ENCODE measurements around the gene PLEK2.

The PLEK2 gene

GRCh38 chr14:67395876-67396189 lies 16.1 kb downstream of the PLEK2 start:
- no peak for DNase-seq

- DNase-seq = no peak
Observed at GRCh38 chr14:67395086-67395875, 16.7 kb downstream of the PLEK2 start.

DNA sequence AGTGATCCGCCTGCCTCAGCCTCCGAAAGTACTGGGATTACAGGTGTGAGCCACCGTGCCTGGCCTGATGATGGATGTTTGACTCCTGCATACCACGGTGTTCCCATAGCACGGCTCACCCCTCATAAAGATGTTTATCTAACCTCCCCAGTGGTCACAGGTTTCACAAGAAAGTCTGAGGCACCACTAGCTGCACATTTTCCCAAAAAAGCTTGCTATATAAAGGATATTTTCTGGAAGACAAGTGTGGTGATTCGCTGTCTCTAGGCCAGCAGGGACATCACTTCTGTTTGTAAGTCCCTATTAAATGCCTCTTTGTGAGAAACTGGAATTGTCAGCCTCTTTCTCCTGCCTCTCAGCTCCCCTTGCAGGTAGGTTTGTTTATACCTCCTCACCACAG lies 18.3 kb downstream of the PLEK2 start:
- DNase-seq = no peak

DNA sequence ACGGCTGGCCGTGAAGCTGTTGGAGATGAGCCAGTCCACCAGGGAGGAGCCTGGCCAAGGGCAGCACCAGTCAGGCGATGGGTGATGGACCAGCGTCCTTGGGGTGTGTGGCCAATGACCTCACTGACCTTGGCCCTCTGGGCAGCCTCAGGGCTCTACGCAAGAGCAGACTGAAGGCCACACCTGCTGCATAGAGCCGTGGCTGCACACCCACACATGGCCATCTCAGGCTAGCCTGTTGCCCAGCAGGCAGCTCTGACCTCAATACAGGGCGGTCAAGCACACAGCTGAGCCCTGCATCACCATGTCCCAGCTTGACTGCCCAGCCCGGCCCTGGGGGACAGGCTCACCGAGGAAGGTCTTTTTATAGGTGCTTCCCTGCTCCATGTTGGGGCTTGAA lies 19.2 kb downstream of the PLEK2 start:
- DNase-seq = no peak

- no peak for DNase-seq
Observed at GRCh38 chr14:67392123-67392522, 19.8 kb downstream of the PLEK2 start.

GRCh38 chr14:67391268-67391667 lies 20.7 kb downstream of the PLEK2 start:
- no peak for DNase-seq

- DNase-seq = no peak
Observed at GRCh38 chr14:67389811-67390534, 22.0 kb downstream of the PLEK2 start.

GRCh38 chr14:67389275-67389674 lies 22.7 kb downstream of the PLEK2 start:
- no peak for DNase-seq

DNA sequence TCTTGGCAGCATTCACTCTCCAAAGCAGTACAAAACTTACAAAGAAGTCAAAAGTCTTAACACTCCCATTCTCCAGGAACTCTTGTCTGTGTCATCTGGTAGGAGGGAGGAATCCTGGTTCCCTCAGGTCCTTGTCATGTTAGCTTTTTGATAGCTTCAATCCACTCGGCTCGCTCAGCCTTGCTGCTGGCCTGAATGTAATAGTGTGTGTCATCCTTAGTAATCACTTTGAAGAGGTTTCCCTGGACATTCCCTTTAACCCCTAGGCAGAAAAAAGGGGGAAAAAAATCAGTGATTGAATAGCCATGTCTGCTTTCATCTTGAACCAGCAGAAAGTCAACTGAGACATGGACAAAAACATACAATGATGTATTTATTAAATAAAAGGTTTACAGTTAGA lies 24.8 kb downstream of the PLEK2 start:
- no peak for DNase-seq

- DNase-seq = no peak
Observed at GRCh38 chr14:67385618-67386017, 26.3 kb downstream of the PLEK2 start.

GRCh38 chr14:67385120-67385519 lies 26.8 kb downstream of the PLEK2 start:
- no peak for DNase-seq

GRCh38 chr14:67377916-67378315 lies 34.0 kb downstream of the PLEK2 start:
- no peak for DNase-seq

GRCh38 chr14:67373347-67373746 lies 38.6 kb downstream of the PLEK2 start:
- DNase-seq = no peak

- DNase-seq = no peak
Observed at GRCh38 chr14:67372833-67373232, 39.1 kb downstream of the PLEK2 start.

DNA sequence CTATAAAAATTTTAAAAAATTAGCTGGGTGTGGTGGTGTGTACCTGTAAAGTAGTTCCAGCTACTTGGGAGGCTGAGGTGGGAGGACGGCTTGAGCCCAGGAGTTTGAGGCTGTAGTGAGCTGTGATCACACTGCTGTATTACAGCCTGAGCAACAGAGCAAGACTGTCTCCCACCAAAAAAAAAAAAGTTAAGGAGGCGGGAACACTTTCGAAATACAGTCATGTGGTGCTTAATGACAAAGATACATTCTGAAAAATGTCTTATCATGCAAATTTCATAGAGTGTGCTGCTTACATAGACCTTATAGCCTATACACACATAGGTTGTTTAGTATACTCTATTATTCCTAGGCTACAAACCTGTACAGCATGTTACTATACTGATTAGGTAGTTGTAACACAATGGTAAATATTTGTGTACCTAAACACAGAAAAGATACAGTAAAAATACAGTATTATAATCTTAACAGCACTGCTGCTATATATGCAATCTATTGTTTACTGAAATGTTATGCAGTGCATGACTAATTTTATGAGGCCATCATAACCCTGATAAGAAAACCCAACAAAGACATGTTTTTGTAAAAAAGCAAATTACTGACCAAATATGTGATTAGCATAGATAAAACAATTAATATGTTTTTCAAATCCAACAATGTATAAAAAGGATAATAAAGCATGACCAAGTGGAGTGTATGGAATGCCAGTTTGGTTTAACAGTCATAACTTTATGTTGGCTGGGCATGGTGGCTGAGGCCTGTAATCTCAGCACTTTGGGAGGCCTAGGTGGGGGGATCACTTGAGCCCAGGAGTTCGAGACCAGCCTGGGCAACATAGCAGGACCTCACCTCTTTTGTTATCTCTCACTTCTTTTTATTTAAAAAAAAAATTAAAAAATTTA lies 40.5 kb downstream of the PLEK2 start:
- DNase-seq = no peak

DNA sequence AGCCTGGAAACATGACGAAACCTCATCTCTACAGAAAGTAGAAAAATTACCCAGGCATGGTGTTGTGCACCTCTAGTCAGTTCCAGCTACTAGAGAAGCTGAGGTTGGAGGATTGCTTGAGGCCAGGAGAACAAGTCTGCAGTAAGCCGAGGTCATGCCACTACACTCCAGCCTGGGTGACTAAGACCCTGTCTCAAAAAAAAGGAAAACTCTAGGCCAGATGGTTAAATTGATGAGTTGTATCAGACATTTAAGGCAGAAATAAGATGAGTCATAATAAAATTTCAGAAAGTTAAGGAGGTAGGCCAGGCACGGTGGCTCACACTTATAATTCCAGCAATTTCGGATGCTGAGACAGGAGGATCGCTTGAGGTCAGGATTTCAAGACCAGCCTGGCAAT lies 41.1 kb downstream of the PLEK2 start:
- no peak for DNase-seq

DNA sequence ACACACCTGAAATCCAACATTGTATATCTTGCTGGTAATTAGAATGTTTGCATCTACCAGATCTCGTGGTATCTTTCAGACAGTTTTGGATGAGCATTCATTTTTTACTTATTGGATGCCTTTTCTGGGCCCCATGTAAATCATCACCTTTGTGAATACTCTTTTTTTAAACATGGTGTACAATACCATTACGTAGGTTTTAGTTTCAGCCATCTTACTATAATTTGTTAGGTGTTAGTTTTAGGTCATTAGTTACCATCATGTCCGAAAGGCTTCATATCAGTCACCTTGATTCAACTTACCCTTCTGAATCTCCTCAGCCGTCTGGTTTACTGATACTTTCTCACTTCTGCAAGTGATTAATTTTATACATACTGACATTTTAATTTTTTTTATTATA lies 46.5 kb downstream of the PLEK2 start:
- no peak for DNase-seq

GRCh38 chr14:67360470-67361206 lies 51.3 kb downstream of the PLEK2 start:
- no peak for DNase-seq

DNA sequence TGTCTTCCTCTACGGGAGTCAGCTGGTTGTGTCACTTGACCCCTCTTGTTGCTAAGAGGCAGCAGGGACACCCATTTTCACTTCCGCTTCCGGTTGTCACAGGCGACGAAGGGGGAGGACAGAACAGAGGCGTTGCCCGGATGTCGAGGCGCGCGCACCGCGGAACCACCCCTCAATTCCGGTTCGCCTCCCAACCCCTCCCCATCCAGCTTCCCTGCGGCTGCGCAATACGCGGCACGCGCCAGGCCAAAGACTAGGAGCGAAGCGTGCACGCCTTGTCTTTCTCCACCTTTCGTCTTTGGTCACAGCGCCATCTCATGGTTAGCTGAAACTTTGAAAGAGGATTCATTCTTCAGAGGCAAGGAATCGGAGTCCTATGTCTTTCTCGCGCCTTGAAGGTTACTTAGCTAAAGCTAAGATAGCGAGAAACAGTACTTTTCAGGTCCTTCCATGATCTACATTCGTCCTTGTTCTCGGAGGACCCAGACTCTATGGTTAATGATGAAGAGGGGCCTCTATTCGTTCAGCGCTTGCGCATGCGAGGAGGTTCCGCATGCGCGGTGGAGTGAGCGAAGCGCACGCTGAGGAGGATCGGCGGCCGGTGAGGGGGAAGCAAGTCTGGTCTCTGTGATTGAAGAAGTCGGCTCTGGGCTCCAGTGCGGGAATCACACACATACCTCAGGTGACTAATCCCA lies 52.0 kb downstream of the PLEK2 start, which contains the start of the genes ATP6V1D and EIF2S1:
ATP6V1D (minus strand) TSS at position 30 of the 695 bp plus-strand sequence. CDS start 106 bp downstream, outside the sequence.
EIF2S1 (plus strand) TSS at position 554 of the 695 bp plus-strand sequence. CDS start 4,440 bp downstream, outside the sequence.
- DNase-seq = peak; percentile 96 to 98

GRCh38 chr14:67358924-67359774 lies 52.8 kb downstream of the PLEK2 start:
- DNase-seq = no peak

DNA sequence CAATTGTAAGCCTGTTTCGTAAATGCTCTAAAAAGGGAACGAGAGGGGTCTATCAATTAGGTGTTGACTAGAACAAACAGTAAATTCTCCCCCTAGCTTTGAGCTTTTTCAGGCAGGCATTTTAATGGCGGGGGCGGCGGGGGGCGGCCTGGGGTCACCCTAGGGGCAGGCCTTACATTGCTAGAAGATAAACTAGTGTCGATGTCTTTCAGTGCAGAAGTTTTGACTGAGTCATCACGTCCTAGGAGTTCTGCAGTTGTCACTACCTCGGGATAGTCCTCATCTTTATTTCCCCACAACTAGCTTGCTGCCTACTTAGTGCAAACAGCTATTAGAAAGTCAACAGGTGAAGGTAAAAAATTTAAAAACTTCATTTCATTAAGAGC lies 54.0 kb downstream of the PLEK2 start:
- no peak for DNase-seq

Measured in stimulated activated CD4-positive, alpha-beta T cell treated with anti-CD3 and anti-CD28 coated beads, Interleukin-2, amount 100 ng/mL, for 48 hours (primary cell).